ENCODE measurements around the gene GATC.

DNA sequence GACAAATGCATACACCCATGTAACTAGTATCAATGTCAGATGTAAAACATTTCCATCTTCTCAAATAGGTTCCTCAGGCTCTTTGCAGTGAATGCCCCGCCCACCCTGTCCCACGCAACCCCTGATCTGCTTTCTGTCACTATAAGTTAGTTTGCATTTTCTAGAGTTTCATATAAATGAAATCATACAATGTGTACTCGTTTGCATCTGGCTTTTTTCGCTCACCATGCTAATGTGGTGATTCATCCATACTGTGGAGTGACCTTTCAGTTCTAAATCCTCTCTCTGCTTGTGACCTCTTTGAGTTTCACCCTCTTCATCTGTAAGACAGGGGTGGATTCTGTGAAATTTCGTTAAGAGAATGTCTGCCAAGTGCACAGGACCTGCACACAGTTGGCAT, 46.7 kb upstream of the GATC start:
- TF ChIP-seq, protein P1, sequence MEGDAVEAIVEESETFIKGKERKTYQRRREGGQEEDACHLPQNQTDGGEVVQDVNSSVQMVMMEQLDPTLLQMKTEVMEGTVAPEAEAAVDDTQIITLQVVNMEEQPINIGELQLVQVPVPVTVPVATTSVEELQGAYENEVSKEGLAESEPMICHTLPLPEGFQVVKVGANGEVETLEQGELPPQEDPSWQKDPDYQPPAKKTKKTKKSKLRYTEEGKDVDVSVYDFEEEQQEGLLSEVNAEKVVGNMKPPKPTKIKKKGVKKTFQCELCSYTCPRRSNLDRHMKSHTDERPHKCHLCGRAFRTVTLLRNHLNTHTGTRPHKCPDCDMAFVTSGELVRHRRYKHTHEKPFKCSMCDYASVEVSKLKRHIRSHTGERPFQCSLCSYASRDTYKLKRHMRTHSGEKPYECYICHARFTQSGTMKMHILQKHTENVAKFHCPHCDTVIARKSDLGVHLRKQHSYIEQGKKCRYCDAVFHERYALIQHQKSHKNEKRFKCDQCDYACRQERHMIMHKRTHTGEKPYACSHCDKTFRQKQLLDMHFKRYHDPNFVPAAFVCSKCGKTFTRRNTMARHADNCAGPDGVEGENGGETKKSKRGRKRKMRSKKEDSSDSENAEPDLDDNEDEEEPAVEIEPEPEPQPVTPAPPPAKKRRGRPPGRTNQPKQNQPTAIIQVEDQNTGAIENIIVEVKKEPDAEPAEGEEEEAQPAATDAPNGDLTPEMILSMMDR (IDR thresholded peaks at IDR 0.05) = no peak
- no peak for TF ChIP-seq POLR2A (IDR thresholded peaks at IDR 0.05)

All from Peyer's patch (tissue), 4 donors.